ENCODE measurements around the gene CPO.
"Not testable (repeated sequence)": the region's sequence is repeated elsewhere in the genome, so short reads cannot be mapped to it uniquely, and the experiment has no call there.

Gene CPO

GRCh38 chr2:206939340-206939739 lies at the start of gene CPO:
Gene CPO, plus strand, starts transcription at chr2:206939518. Its CDS starts 82 bp downstream, at chr2:206939600.
- no peak for DNase-seq

- DNase-seq: no peak
Measured at GRCh38 chr2:206890179-206890578, 49.1 kb upstream of the CPO start.

- DNase-seq: no peak
Measured at GRCh38 chr2:206890926-206891325, 48.4 kb upstream of the CPO start.

- DNase-seq: no peak
Measured at GRCh38 chr2:206915121-206915520, 24.2 kb upstream of the CPO start.

GRCh38 chr2:206918263-206918662 lies 21.1 kb upstream of the CPO start:
- no peak for DNase-seq

- DNase-seq: no peak
Measured at GRCh38 chr2:206920310-206920709, 19.0 kb upstream of the CPO start.

- DNase-seq: no peak
Measured at GRCh38 chr2:206920951-206921350, 18.4 kb upstream of the CPO start.

GRCh38 chr2:206921529-206921928 lies 17.8 kb upstream of the CPO start:
- DNase-seq: no peak

GRCh38 chr2:206935991-206936842 lies 3.1 kb upstream of the CPO start:
- no peak for DNase-seq

- no peak for DNase-seq
Measured at GRCh38 chr2:206936843-206937230, 2.5 kb upstream of the CPO start.

- no peak for DNase-seq
Measured at GRCh38 chr2:206937555-206937954, 1.8 kb upstream of the CPO start.

GRCh38 chr2:206940546-206940945 lies 1.2 kb downstream of the CPO start:
- no peak for DNase-seq

GRCh38 chr2:206942592-206943478 lies 3.5 kb downstream of the CPO start:
- no peak for DNase-seq

- not testable (repeated sequence) for DNase-seq
Measured at GRCh38 chr2:206953404-206953803, 14.1 kb downstream of the CPO start.

GRCh38 chr2:206955253-206955652 lies 15.9 kb downstream of the CPO start:
- no peak for DNase-seq

- DNase-seq: no peak
Measured at GRCh38 chr2:206958261-206958660, 18.9 kb downstream of the CPO start.

- peak; percentile 15 to 44 for DNase-seq
Measured at GRCh38 chr2:206962966-206963365, 23.6 kb downstream of the CPO start.

GRCh38 chr2:206968134-206969086 lies 29.1 kb downstream of the CPO start:
- peak in 1 of 2 donors; percentile 12 for DNase-seq

GRCh38 chr2:206969192-206969591 lies 29.9 kb downstream of the CPO start:
- DNase-seq: no peak

GRCh38 chr2:206970589-206971360 lies 31.5 kb downstream of the CPO start:
- no peak for DNase-seq

GRCh38 chr2:206971805-206972204 lies 32.5 kb downstream of the CPO start:
- no peak for DNase-seq

- DNase-seq: no peak
Measured at GRCh38 chr2:206974551-206974950, 35.2 kb downstream of the CPO start.

Data from hippocampal formation (tissue), 2 donors.